Fibroblast of pulmonary artery (primary cell): ENCODE measurements around the gene PALLD.

Experiments
- DNase-seq: peaks from one replicate; pipeline ENCODE4 v3.0.0-alpha.2; 2010; ENCODE audit warnings: low read depth
- H3K4me3 ChIP-seq: replicated peaks from 2 replicates; pipeline ENCODE4 v1.5.1; 2011; ENCODE audit warnings: low read depth, mild to moderate bottlenecking, control low read depth, low read length, moderate library complexity
- TF ChIP-seq, protein P1 (sequence below): IDR thresholded peaks from 2 replicates; pipeline ENCODE4 v1.5.1; 2011; ENCODE audit warnings: mild to moderate bottlenecking, control low read depth, low read length, inconsistent platforms; ENCODE audit errors: missing control alignments

PALLD gene

DNA sequence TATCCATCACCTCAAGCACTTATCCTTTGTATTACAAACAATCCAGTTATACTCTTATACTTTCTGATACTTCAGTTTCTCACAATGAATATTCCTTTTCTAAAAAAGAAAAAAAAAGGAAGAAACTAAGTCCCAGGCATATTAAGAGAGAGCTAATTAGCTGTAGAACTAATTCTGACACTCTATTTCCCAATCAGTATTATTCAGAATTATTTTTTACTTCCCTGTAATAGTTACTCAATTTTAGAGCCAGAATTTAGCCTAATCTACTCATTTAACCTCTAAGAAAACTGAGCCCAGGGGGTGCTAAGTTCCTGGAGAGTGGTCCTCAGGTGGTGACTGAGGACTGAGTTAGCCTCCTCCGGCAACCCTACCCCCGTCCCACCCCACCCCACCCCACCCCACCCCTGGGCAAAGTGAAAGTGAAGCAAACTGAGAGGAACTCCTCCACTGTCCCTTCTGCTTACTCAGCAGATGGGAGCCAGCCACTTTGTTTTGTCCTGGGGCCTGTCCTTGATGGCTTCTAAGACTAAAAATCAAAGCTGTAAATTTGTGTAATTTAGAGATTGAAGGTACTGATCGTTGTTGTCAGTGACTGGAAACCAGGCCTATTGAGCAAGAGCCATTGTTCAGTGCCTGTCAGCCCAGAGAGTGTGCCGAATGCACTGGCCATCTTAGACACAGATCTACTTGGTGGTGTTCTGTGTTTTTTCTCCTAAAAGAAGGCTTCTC is 351.1 kb downstream of the PALLD start:
- peak overlapping the region; percentile 35 for H3K4me3 ChIP-seq
- DNase-seq, result peak; percentile 60
- TF ChIP-seq, protein P1, sequence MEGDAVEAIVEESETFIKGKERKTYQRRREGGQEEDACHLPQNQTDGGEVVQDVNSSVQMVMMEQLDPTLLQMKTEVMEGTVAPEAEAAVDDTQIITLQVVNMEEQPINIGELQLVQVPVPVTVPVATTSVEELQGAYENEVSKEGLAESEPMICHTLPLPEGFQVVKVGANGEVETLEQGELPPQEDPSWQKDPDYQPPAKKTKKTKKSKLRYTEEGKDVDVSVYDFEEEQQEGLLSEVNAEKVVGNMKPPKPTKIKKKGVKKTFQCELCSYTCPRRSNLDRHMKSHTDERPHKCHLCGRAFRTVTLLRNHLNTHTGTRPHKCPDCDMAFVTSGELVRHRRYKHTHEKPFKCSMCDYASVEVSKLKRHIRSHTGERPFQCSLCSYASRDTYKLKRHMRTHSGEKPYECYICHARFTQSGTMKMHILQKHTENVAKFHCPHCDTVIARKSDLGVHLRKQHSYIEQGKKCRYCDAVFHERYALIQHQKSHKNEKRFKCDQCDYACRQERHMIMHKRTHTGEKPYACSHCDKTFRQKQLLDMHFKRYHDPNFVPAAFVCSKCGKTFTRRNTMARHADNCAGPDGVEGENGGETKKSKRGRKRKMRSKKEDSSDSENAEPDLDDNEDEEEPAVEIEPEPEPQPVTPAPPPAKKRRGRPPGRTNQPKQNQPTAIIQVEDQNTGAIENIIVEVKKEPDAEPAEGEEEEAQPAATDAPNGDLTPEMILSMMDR, result no peak

DNA sequence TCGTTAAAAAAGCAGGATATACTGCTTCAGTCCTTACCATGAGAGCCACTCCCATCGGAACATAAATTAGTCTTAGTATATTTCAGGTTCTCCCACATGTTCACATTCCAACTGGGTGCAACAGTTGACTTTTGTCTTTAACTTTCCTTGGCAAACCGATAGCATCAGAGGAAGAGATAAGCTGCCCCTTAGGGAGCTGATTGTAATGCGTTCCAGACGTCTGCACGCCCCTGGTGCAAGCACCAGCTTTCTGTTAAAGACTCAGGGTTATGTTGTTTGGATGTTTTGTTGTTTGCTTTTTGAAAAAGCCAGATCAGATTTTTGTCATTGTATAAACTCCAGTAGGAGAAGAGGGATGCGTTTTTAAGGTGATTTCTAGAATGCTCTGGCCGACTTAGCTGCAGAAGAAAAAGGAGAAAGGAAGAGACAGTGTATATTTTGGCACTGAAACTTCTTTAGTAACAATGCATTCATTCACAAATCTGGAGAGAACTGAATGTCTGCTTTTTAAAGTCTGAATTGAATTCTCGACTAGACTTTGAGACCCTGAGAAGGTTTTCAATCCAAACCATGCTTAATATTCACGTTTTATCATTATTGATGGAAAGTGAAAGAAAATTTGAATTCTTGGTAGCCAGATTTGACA is 352.3 kb downstream of the PALLD start:
- DNase-seq, result peak; percentile 60
- peak overlapping the region; percentile 11 for H3K4me3 ChIP-seq
- TF ChIP-seq, protein P1, result no peak

DNA sequence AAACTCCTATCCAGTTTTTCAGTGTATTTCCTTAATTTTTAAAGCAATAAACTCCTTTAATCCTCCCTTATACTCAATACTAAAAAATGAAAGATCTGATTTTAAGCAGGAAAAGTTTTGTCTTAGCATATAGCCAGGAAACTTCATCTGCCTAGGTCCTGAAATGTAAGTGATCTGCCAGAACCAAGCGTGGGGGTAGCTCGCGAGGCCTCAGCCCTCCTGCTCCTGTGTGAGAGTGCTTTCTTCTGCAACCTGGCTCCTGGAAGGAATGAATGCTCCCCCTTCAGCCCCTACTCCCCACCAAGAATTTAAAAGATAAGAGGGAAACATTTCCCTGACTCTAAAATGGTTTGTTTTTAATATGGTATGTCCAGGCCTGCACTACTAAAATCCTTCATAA is 353.1 kb downstream of the PALLD start:
- DNase-seq, result peak; percentile 45
- no peak overlapping the region for H3K4me3 ChIP-seq
- TF ChIP-seq, protein P1, result no peak

DNA sequence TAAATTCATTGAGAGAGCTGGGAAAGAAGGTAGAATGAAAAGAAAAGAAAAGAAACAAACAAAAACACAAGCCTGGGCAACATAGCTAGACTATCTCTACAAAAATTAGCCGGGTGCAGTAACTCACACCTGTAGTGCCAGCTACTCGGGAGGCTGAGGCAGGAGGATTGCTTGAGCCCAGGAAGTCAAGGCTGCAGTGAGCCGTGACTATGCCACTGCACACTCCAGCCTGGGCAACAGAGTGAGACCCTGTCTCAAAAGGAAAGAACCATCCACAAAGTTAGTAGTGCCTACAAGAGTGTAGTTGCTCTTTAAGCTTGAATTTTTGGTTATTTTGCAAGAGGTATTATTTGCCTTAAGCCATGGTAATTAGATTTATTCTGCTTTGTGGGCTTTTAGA is 355.5 kb downstream of the PALLD start:
- H3K4me3 ChIP-seq, result no peak overlapping the region
- TF ChIP-seq, protein P1, result no peak
- no peak for DNase-seq

DNA sequence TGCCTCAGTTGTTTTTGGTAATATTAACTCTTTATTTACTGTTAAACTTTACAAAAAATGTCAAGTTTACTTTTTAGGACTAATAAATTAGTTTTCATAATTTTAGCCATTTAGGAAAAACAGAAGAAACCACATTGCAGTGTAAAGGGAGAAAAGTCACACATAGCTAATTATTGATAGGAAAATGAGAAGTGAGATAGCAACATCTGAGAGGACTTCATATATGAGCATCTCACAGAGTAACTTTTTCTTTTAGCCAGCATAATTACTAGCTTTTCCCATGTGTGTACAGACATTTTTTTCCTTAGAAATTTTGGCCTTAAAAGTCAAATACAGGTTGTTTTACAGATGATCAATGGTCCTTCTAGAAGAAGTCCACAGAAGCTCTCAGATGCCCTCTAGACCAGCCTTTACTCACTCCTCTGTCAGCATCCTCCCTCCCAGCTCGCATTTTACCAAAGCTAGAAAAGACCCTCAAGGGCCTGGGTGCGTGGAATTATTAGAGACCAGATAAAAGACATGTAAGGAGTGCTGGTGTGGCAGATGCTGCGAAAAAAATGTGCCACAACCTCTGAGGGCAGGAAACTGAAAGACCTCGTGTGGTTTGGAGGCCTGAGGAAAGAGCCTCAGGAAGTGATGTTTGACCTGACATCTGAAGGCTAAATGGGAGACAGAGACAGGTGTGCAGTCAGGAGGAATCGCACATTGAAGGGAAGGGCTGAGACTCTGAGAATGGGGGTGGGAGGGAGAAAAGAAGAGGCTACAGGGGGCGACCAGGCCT is 356.3 kb downstream of the PALLD start:
- TF ChIP-seq, protein P1, result no peak
- H3K4me3 ChIP-seq, result no peak overlapping the region
- no peak for DNase-seq

DNA sequence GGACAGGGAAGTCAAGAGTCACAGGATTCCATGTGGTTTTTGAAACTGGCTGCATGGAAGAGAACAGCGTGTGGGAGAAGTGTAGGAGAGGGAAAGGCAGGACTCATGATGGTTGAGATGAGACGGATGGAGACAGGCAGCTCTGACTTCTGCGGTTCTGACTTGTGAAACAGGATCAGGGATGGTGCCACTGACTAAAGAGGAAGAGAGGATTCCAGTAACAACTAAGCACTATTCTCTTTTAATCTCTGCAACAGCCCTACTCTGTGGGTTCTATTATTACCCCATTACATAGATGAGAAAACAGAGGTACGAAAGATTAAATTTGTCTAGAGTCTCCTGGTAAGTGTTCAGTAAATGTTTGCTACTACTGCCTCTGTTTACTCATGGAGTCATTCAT is 356.9 kb downstream of the PALLD start:
- no peak overlapping the region for H3K4me3 ChIP-seq
- no peak for DNase-seq
- TF ChIP-seq, protein P1, result no peak
